GM20000 (cell line): Measurements from ENCODE around the gene PRTFDC1.

Experiments
- DNase-seq: peaks from one replicate; pipeline ENCODE4 v3.0.0; 2012; ENCODE audit warnings: low spot score
- TF ChIP-seq, protein P1 (sequence below): IDR thresholded peaks from 2 replicates; pipeline ENCODE4 v1.5.1; 2012; ENCODE audit warnings: mild to moderate bottlenecking, control low read depth; ENCODE audit errors: extremely low read depth, missing control alignments

The PRTFDC1 gene

DNA sequence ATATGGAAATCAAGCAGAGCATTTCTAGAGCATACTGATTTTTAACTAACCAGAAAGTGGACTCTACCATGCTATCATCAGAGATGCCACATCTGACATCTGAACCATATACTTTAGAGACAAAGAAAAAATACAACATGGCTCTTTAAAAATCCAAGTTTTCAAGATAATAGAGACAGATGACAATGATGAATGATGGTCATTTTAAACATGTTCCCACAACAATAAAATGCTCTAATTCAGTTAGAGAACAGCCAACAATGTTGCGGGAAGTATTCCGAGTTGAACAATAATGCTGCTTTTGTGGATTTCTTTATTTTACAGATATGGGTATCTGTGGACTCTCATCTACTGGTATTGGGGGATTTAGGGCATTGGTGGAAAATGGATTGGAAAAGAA, 52.8 kb downstream of the PRTFDC1 start:
- TF ChIP-seq, protein P1, sequence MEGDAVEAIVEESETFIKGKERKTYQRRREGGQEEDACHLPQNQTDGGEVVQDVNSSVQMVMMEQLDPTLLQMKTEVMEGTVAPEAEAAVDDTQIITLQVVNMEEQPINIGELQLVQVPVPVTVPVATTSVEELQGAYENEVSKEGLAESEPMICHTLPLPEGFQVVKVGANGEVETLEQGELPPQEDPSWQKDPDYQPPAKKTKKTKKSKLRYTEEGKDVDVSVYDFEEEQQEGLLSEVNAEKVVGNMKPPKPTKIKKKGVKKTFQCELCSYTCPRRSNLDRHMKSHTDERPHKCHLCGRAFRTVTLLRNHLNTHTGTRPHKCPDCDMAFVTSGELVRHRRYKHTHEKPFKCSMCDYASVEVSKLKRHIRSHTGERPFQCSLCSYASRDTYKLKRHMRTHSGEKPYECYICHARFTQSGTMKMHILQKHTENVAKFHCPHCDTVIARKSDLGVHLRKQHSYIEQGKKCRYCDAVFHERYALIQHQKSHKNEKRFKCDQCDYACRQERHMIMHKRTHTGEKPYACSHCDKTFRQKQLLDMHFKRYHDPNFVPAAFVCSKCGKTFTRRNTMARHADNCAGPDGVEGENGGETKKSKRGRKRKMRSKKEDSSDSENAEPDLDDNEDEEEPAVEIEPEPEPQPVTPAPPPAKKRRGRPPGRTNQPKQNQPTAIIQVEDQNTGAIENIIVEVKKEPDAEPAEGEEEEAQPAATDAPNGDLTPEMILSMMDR: no peak
- no peak for DNase-seq

DNA sequence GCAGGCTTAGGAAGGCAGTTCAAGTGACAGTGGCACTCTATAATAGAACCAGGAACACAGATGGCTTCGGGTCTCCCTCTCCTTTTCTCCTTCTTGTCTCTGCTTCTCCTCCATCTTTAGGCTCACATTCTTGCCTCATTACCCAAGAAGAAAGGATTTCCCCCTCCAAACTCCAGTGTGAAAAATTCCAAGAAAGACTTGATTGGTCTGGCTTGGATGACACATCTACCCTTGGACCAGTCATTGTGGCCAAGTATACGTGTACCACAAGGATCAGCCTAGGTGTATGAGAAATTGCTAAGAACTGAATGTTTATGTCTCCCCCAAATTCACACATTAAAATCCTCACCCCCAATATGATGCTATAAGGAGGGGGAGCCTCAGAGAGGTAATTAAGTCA, 53.9 kb downstream of the PRTFDC1 start:
- DNase-seq: no peak
- TF ChIP-seq, protein P1: no peak

DNA sequence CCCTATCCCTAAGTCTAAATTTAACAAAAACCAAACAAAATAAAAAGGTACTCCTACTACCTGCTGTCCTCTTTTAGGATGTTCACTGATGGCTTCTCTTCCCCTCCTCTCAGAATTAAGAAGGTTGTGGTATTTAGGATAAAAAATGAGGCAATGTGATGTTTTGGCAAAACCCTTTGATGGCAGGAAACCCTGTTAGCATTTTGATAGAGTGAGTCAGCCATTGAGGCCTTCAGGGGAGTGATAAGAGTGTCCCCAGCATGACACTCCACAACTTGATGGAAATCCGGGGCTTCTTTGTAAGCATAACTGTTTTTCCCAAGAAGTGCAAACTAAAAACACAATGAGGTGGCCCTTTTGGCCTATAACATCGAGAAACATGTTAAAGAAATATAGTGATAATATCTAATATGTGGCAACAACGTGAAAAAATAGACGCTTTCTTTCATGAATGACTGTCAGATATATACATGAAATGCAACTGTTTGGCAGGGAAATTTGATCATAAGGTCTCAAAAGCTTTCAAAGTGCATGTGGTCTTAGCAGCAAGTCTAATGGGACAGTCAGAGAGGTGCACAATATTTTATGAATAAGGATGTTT, 55.0 kb downstream of the PRTFDC1 start:
- DNase-seq: no peak
- TF ChIP-seq, protein P1: no peak

DNA sequence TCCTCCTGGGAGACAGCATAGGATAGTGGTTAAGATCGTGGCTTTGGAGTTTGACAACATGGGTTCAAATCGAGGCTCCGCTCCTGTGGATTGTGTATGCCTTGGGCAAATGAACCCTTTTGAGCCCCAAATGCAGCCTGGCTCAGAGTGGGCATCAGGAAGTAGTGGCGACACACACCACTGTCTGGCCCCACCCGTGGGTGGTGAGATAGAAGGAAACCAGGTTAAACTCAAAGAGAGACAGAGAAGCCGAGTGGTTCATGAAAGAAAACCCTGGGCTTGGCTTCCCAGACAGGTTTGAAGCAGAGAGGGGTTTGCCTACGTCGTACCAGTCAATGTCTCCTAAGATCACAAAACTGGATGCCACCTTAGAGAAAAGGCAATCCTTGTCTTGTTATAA, 57.7 kb downstream of the PRTFDC1 start:
- TF ChIP-seq, protein P1: no peak
- DNase-seq: no peak

DNA sequence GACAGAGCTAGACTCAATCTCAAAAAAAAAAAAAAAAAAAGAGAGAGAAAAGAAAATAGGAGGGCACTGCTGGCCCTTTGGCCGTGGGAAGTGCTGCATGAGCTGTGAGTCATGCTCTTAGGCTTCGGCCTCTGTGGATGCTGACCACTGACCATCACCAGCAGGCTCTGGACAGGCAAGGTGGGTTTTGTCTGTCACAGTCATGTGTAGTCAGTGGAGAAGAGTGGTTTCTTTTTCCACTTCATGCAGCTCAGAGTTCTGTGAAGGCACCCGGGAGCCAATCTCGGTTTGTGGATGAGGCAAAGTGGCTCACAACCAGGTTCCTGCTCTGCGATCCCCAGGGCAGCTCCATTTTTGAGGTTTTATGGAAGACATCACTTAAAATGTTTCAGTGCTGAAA, 58.1 kb downstream of the PRTFDC1 start:
- TF ChIP-seq, protein P1: no peak
- DNase-seq: no peak

DNA sequence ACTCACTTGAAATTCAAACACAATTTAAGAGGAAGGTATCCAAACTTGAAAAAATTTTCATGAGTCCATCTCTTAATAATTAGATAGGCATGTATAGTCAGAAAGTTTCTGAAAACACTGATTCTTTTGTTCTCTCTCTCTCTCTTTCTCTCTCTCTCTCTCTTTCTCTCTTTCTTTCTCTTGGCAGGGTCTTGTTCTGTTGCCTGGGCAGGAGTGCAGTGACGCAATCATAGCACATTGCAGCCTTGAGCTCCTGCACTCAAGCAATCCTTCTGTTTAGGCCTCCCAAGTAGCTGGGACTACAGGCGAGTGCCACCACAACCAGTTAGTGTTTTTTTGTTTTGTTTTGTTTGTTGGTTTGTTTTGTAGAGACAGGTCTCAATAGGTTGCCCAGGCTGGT, 59.3 kb downstream of the PRTFDC1 start:
- DNase-seq: no peak
- TF ChIP-seq, protein P1: no peak

DNA sequence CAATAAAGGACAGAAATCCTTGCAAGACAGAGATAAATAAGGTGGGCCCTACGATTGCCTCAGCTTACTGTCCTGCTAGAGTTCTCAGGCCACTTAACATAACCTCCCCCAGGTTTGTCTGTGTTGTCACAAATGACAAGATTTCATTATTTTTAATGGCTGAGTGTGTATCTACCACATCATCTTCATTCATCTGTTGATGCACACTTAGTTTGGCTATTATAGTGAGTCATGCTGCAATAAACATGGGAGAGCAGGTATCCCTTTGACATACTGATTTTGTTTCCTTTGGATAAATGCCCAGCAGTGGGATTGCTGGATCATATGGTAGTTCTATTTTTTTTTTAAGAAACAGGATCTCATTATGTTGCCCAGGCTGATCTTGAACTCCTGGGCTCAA, 60.6 kb downstream of the PRTFDC1 start:
- TF ChIP-seq, protein P1: no peak
- DNase-seq: no peak
